NCI-H446 (cell line): Measurements from ENCODE around the gene CCK.
"Not testable (repeated sequence)": the region's sequence is repeated elsewhere in the genome, so short reads cannot be mapped to it uniquely, and the experiment has no call there.

ENCODE experiments used
- DNase-seq, 2 experiments: peaks; one replicate each; lab custom pipeline; 2025; lab: John Stamatoyannopoulos, UW

CCK gene

GRCh38 chr3:42266085-42266484, at the start of gene CCK:
Gene CCK (minus strand): TSS chr3:42266185. CDS start chr3:42263630, 2,555 bp downstream.
- DNase-seq: no peak

- no peak for DNase-seq
Measured at GRCh38 chr3:42314411-42314810, 48.4 kb upstream of the CCK start.

- no peak for DNase-seq
Measured at GRCh38 chr3:42308651-42309050, 42.7 kb upstream of the CCK start.

GRCh38 chr3:42306499-42306898, 40.5 kb upstream of the CCK start:
- no peak for DNase-seq

- no peak for DNase-seq
Measured at GRCh38 chr3:42302924-42303634, 37.1 kb upstream of the CCK start.

- no peak for DNase-seq
Measured at GRCh38 chr3:42301446-42302175, 35.6 kb upstream of the CCK start.

- no peak for DNase-seq
Measured at GRCh38 chr3:42300778-42301177, 34.8 kb upstream of the CCK start.

GRCh38 chr3:42300013-42300412, 34.0 kb upstream of the CCK start:
- no peak for DNase-seq

GRCh38 chr3:42298259-42298658, 32.3 kb upstream of the CCK start:
- no peak for DNase-seq

- DNase-seq: no peak
Measured at GRCh38 chr3:42292009-42292408, 26.0 kb upstream of the CCK start.

GRCh38 chr3:42290966-42291714, 25.2 kb upstream of the CCK start:
- DNase-seq: no peak

GRCh38 chr3:42289026-42289425, 23.0 kb upstream of the CCK start:
- DNase-seq: no peak

- no peak for DNase-seq
Measured at GRCh38 chr3:42288385-42288784, 22.4 kb upstream of the CCK start.

- DNase-seq: not testable (repeated sequence)
Measured at GRCh38 chr3:42287423-42287822, 21.4 kb upstream of the CCK start.

GRCh38 chr3:42277676-42278075, 11.7 kb upstream of the CCK start:
- no peak for DNase-seq

GRCh38 chr3:42276141-42277132, 10.5 kb upstream of the CCK start:
- no peak for DNase-seq

- no peak for DNase-seq
Measured at GRCh38 chr3:42275217-42275616, 9.2 kb upstream of the CCK start.

- DNase-seq: no peak
Measured at GRCh38 chr3:42274266-42274665, 8.3 kb upstream of the CCK start.

- DNase-seq: no peak
Measured at GRCh38 chr3:42273361-42273760, 7.4 kb upstream of the CCK start.

GRCh38 chr3:42271786-42272185, 5.8 kb upstream of the CCK start:
- DNase-seq: no peak

GRCh38 chr3:42270561-42270960, 4.6 kb upstream of the CCK start:
- DNase-seq: no peak

GRCh38 chr3:42269647-42270046, 3.7 kb upstream of the CCK start:
- DNase-seq: no peak
